ENCODE measurements around the gene PJVK.
"Not testable (repeated sequence)": the region's sequence is repeated elsewhere in the genome, so short reads cannot be mapped to it uniquely, and the experiment has no call there.

PJVK gene

GRCh38 chr2:178420463-178420999, 30.6 kb upstream of the PJVK start:
- TF ChIP-seq EZH2phosphoT487 (IDR thresholded peaks at IDR 0.05; ENCODE audit: low read length) (no peak), EZH2 (optimal IDR thresholded peaks at IDR 0.05; ENCODE audit: low read depth, low read length) (no peak)
- Histone ChIP-seq H3K9ac (ENCODE audit: low read length) (no peak overlapping the region), H3K27me3 (replicated peaks; ENCODE audit: insufficient read depth, low read length) (no peaks in the 10 kb centered on the region), H3K27ac (ENCODE audit: low read length) (no peak overlapping the region), H3F3A (ENCODE audit: insufficient read depth, low read length) (no peaks in the 10 kb centered on the region), H3K4me1 (ENCODE audit: low read length) (no peaks in the 10 kb centered on the region), H3K4me3 (ENCODE audit: low read length) (no peak overlapping the region), H3K9me2 (replicated peaks; ENCODE audit: insufficient read depth, low read length) (no peaks in the 10 kb centered on the region), H3K9me3 (replicated peaks; ENCODE audit: insufficient read depth, low read length) (no peaks in the 10 kb centered on the region), H3K79me2 (ENCODE audit: low read length) (no peaks in the 10 kb centered on the region), H4K20me1 (ENCODE audit: insufficient read depth, low read length) (no peaks in the 10 kb centered on the region), H3K36me3 (replicated peaks; ENCODE audit: insufficient read depth, low read length) (0 out of 2 replicates have a peak, but pooled peaks cover 4% of the 10 kb centered on the region), H2AFZ (ENCODE audit: low read length) (no peak overlapping the region), H3K4me2 (ENCODE audit: low read depth, low read length) (no peak overlapping the region)
- no peak for DNase-seq

GRCh38 chr2:178422097-178422496, 29.1 kb upstream of the PJVK start:
- H2AFZ ChIP-seq (ENCODE audit: low read length) = no peak overlapping the region
- no peaks in the 10 kb centered on the region for H3K9me3 ChIP-seq (replicated peaks; ENCODE audit: insufficient read depth, low read length)
- no peaks in the 10 kb centered on the region for H3K27me3 ChIP-seq (replicated peaks; ENCODE audit: insufficient read depth, low read length)
- H4K20me1 ChIP-seq (ENCODE audit: insufficient read depth, low read length) = no peaks in the 10 kb centered on the region
- no peaks in the 10 kb centered on the region for H3K9me2 ChIP-seq (replicated peaks; ENCODE audit: insufficient read depth, low read length)
- no peaks in the 10 kb centered on the region for H3F3A ChIP-seq (ENCODE audit: insufficient read depth, low read length)
- no peak overlapping the region for H3K4me3 ChIP-seq (ENCODE audit: low read length)
- no peak overlapping the region for H3K27ac ChIP-seq (ENCODE audit: low read length)
- TF ChIP-seq EZH2 (optimal IDR thresholded peaks at IDR 0.05; ENCODE audit: low read depth, low read length) (no peak), CTCF (IDR thresholded peaks at IDR 0.05; ENCODE audit: low read length) (no peak), EZH2phosphoT487 (IDR thresholded peaks at IDR 0.05; ENCODE audit: low read length) (no peak)
- H3K36me3 ChIP-seq (replicated peaks; ENCODE audit: insufficient read depth, low read length) = 0 out of 2 replicates have a peak, but pooled peaks cover 4% of the 10 kb centered on the region
- H3K4me2 ChIP-seq (ENCODE audit: low read depth, low read length) = no peak overlapping the region
- no peak overlapping the region for H3K9ac ChIP-seq (ENCODE audit: low read length)
- no peaks in the 10 kb centered on the region for H3K4me1 ChIP-seq (ENCODE audit: low read length)
- H3K79me2 ChIP-seq (ENCODE audit: low read length) = no peaks in the 10 kb centered on the region
- no peak for DNase-seq

- not testable (repeated sequence) for H2AFZ ChIP-seq (ENCODE audit: low read length); H3K9me2 ChIP-seq (replicated peaks; ENCODE audit: insufficient read depth, low read length); H3K4me3 ChIP-seq (ENCODE audit: low read length); H4K20me1 ChIP-seq (ENCODE audit: insufficient read depth, low read length); H3K9me3 ChIP-seq (replicated peaks; ENCODE audit: insufficient read depth, low read length); H3K9ac ChIP-seq (ENCODE audit: low read length); H3K79me2 ChIP-seq (ENCODE audit: low read length); H3K27me3 ChIP-seq (replicated peaks; ENCODE audit: insufficient read depth, low read length); H3K36me3 ChIP-seq (replicated peaks; ENCODE audit: insufficient read depth, low read length); DNase-seq; H3K27ac ChIP-seq (ENCODE audit: low read length); H3F3A ChIP-seq (ENCODE audit: insufficient read depth, low read length); H3K4me2 ChIP-seq (ENCODE audit: low read depth, low read length); H3K4me1 ChIP-seq (ENCODE audit: low read length)
These were observed 27.4 kb upstream of the PJVK start for GRCh38 chr2:178423746-178424145.

GRCh38 chr2:178425255-178425827, 25.8 kb upstream of the PJVK start:
- no peaks in the 10 kb centered on the region for H3K27me3 ChIP-seq (replicated peaks; ENCODE audit: insufficient read depth, low read length)
- H3K9ac ChIP-seq (ENCODE audit: low read length) = no peak overlapping the region
- no peaks in the 10 kb centered on the region for H3K79me2 ChIP-seq (ENCODE audit: low read length)
- H3K27ac ChIP-seq (ENCODE audit: low read length) = no peak overlapping the region
- H3K9me2 ChIP-seq (replicated peaks; ENCODE audit: insufficient read depth, low read length) = no peaks in the 10 kb centered on the region
- no peaks in the 10 kb centered on the region; the same call in 1 of the 2 replicates for H3K36me3 ChIP-seq (replicated peaks; ENCODE audit: insufficient read depth, low read length)
- no peaks in the 10 kb centered on the region for H4K20me1 ChIP-seq (ENCODE audit: insufficient read depth, low read length)
- H3K4me2 ChIP-seq (ENCODE audit: low read depth, low read length) = no peak overlapping the region
- no peaks in the 10 kb centered on the region for H3F3A ChIP-seq (ENCODE audit: insufficient read depth, low read length)
- no peaks in the 10 kb centered on the region for H3K9me3 ChIP-seq (replicated peaks; ENCODE audit: insufficient read depth, low read length)
- no peaks in the 10 kb centered on the region for H3K4me1 ChIP-seq (ENCODE audit: low read length)
- TF ChIP-seq CTCF (IDR thresholded peaks at IDR 0.05; ENCODE audit: low read length) = no peak
- TF ChIP-seq EZH2 (optimal IDR thresholded peaks at IDR 0.05; ENCODE audit: low read depth, low read length) = no peak
- no peak for TF ChIP-seq EZH2phosphoT487 (IDR thresholded peaks at IDR 0.05; ENCODE audit: low read length)
- DNase-seq = no peak
- no peak overlapping the region for H3K4me3 ChIP-seq (ENCODE audit: low read length)
- no peak overlapping the region for H2AFZ ChIP-seq (ENCODE audit: low read length)
